Measurements from ENCODE around the gene FGF2.
"Not testable (repeated sequence)": the region's sequence is repeated elsewhere in the genome, so short reads cannot be mapped to it uniquely, and the experiment has no call there.

FGF2 gene

DNA sequence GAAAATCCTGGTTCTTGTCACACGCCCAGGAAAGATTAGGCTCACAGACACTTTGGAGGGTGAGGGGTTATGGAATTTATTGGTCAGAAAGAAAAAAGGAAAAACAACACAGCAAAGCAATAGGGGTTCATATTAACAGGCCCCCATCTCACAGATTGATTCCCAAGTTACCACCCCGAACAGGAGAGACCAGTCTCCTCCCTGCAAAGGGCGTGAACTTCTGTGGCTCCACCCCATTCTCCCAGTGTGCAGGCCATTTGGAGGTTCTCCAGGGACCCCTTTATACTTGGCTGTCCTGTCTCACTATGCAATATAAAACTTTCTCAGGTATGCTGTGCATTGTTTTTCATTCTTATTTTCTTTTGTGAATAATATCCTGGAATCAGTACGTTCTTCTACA is 7.4 kb downstream of the FGF2 start:
- TF ChIP-seq, protein P1, sequence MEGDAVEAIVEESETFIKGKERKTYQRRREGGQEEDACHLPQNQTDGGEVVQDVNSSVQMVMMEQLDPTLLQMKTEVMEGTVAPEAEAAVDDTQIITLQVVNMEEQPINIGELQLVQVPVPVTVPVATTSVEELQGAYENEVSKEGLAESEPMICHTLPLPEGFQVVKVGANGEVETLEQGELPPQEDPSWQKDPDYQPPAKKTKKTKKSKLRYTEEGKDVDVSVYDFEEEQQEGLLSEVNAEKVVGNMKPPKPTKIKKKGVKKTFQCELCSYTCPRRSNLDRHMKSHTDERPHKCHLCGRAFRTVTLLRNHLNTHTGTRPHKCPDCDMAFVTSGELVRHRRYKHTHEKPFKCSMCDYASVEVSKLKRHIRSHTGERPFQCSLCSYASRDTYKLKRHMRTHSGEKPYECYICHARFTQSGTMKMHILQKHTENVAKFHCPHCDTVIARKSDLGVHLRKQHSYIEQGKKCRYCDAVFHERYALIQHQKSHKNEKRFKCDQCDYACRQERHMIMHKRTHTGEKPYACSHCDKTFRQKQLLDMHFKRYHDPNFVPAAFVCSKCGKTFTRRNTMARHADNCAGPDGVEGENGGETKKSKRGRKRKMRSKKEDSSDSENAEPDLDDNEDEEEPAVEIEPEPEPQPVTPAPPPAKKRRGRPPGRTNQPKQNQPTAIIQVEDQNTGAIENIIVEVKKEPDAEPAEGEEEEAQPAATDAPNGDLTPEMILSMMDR (IDR thresholded peaks at IDR 0.05) = no peak
- no peak for TF ChIP-seq ZFX (IDR thresholded peaks at IDR 0.05; ENCODE audit: borderline replicate concordance)

DNA sequence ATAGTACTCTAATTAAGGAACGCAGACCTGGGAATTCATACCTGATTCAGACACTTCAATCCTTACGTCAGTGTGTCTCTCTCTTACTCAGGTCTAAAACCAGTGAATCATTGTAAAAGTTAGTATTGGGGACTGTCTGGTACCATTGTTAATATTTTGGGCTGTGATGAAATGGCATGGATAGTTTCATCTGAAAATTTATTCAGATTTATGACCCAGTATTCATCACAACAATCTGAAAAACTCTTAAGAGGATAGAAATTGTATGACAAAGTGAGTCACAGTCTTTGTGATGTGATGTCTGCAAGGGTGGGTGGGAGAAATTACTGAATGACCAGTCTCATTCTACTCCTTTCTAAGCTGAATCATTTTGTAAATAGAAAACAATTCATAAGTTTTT is 10.3 kb downstream of the FGF2 start:
- no peak for TF ChIP-seq ZFX (IDR thresholded peaks at IDR 0.05; ENCODE audit: borderline replicate concordance)
- TF ChIP-seq, protein P1 (IDR thresholded peaks at IDR 0.05) = no peak
- H3K27ac ChIP-seq = no peak overlapping the region

More for the DNA sequence above, 7.4 kb downstream of the FGF2 start:
- H3K27ac ChIP-seq = no peak overlapping the region

DNA sequence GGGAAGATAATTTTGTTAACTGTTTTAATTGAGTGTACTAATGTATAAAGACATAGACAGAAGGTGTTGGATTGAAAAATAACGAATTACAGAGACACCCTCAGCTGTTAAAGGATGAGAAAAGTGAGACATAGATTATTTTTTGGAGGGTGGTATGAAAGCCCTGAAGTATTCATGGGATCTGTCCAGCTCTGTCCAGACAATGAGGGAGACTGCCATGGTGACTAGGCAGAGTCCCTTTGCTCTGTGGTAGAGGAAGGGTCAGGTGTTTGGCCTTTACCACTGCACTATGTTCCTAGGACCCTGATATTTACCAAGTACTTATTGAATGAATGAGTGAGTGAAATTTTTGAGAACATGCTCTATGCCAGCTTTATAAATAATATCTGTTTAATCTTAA is 11.4 kb downstream of the FGF2 start:
- H3K27ac ChIP-seq = no peak overlapping the region
- no peak for TF ChIP-seq ZFX (IDR thresholded peaks at IDR 0.05; ENCODE audit: borderline replicate concordance)
- TF ChIP-seq, protein P1 (IDR thresholded peaks at IDR 0.05) = no peak

DNA sequence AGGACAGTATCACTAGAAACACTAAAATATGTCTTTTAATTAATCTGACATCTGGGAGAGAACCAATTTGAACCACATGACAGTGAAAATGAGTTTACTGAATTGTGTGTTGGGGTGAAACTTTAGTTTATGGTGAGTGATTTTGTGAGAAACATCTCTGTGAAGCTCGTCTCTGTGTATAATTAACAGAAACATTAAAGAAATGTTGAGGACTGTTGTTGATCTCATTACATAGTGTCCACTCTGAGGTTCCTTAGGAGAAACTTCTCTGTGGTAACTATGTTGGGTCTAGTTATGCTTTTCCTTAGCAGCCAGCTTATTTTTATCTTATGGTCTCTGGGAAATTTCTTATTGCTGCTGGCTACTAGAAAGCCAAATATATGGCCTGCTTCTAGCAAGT is 15.8 kb downstream of the FGF2 start:
- TF ChIP-seq, protein P1 (IDR thresholded peaks at IDR 0.05) = no peak
- TF ChIP-seq ZFX (IDR thresholded peaks at IDR 0.05; ENCODE audit: borderline replicate concordance) = no peak
- H3K27ac ChIP-seq = no peak overlapping the region

DNA sequence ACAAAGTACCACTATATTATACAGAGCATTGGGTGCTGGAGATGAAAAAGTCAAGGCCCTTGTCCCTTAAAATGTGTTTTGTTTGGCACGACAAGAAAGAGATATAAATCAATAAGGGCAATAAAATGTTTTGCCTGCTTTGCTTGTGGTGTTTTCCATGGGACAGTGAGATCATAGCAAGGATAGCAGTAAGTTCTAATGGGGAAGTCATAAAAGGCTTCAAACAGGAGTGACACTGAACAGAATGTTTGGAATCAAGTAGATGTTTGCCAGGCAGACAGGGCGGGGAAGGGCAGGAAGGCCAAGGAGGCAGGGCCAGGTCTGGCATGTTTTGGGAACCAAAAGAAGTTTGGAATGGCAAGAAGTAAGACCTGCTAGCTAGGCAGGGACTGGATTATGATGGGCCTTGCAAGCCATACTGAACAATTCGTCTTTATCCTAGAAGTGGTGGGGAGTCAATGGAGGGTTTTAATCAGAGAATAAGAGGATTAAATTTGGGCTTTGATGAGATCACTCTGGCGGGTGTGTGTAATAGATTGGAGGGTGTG is 16.4 kb downstream of the FGF2 start:
- TF ChIP-seq ZFX (IDR thresholded peaks at IDR 0.05; ENCODE audit: borderline replicate concordance) = no peak
- TF ChIP-seq, protein P1 (IDR thresholded peaks at IDR 0.05) = no peak
- H3K27ac ChIP-seq = no peak overlapping the region

DNA sequence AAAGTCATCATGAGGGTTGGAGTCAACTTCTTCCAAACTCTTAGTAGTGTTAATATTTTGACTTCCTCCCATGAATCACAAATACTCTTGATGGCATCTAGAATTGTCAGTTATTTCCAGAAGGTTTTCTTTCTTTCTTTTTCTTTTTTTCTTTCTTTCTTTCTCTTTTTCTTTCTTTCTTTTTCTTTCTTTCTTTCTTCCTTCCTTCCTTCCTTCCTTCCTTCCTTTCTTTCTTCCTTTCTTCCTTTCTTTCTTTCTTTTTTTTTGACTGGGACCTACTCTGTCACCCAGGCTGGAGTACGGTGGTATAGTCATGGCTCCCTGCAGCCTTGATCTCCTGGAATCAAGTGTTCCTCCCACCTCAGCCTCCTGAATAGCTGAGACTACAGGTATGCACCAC is 17.8 kb downstream of the FGF2 start:
- not testable (repeated sequence) for H3K27ac ChIP-seq

DNA sequence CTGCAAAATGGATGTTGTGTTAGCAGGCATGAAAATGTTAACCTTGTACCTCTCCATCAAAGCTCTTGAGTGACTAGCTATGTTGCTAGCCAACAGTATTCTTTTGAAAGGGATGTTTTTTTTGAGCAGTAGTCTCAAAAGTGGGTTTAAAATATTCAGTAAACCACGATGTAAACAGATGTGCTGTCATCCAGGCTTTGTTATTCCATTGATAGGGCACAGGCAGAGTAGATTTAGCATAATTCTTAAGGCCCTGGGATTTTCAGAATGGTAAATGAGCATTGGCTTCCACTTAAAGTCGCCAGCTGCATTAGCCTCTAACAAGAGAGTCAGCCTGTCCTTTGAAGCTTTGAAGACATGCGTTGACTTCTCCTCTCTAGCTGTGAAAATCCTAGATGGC is 18.4 kb downstream of the FGF2 start:
- TF ChIP-seq ZFX (IDR thresholded peaks at IDR 0.05; ENCODE audit: borderline replicate concordance) = no peak
- TF ChIP-seq, protein P1 (IDR thresholded peaks at IDR 0.05) = no peak
- H3K27ac ChIP-seq = no peak overlapping the region

DNA sequence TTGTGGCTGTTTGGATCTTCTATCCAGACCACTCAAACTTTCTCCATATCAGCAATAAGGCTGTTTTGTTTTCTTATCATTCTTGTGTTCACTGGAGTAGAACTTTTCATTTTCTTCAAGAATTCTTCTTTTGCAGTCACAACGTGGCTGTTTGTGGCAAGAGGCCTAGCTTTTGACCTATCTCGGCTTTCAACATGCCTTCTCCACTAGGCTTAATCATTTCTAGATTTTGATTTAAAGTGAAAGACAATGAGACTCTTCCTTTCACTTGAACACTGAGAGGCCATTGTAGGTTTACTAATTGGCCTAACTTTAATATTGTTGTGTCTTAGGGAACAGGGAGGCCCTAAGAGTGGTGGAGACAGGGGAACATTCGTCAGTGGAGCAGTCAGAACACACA is 19.1 kb downstream of the FGF2 start:
- TF ChIP-seq ZFX (IDR thresholded peaks at IDR 0.05; ENCODE audit: borderline replicate concordance) = no peak
- TF ChIP-seq, protein P1 (IDR thresholded peaks at IDR 0.05) = no peak
- no peak overlapping the region for H3K27ac ChIP-seq
